IMR-90 (cell line): ENCODE measurements around the gene FAAP100. TPM values are rescaled to one million over a fixed set of nuclear protein-coding genes. Genes with fewer than 3 reads are reported as not detected.

Source experiments
- ATAC-seq: fragments of 200-7000 bp; cut with Tn5 transposase; 2 replicates; pipeline ENCODE4 v1.9.1; 2020; ENCODE audit warnings: low read depth, mild to moderate bottlenecking, moderate library complexity
- BruUV-seq: library from RNA; stranded (reverse); fragments of 400-500 nt; replicated peaks from 2 replicates; lab custom pipeline; 2021; lab: Mats Ljungman, UMichigan
- CTCF ChIA-PET: fragments of 300-600 bp; formaldehyde crosslinking; extraction: SDS; loops from one replicate; lab custom pipeline; 2021; ENCODE audit warnings: antibody characterized with exemption; lab: Yijun Ruan, JAX
- POLR2A ChIA-PET: fragments of 300-600 bp; sonication (Branson Sonifier 250); formaldehyde crosslinking; loops from one replicate; lab custom pipeline; 2022; ENCODE audit warnings: antibody characterized with exemption; ENCODE audit not compliant: unreplicated experiment; lab: Charles Lee
- DNase-seq: peaks from one replicate; pipeline ENCODE4 v3.0.0; 2013
- H2AFZ ChIP-seq: replicated peaks from 2 replicates; pipeline ENCODE3; 2013; ENCODE audit warnings: low read length, mild to moderate bottlenecking; ENCODE audit not compliant: poor library complexity
- H2AK5ac ChIP-seq: 2 replicates; pipeline ENCODE4 v1.6.1; 2013; ENCODE audit warnings: low read depth, low read length, inconsistent platforms
- H2AK9ac ChIP-seq: replicated peaks from 2 replicates; pipeline ENCODE3; 2013; ENCODE audit warnings: mild to moderate bottlenecking, low read depth, low read length, moderate library complexity; ENCODE audit not compliant: poor library complexity
- H2BK120ac ChIP-seq: 2 replicates; pipeline ENCODE4 v1.6.1; 2013; ENCODE audit warnings: low read depth, low read length, inconsistent platforms
- H2BK15ac ChIP-seq: 3 replicates; pipeline ENCODE4 v1.6.1; 2013; ENCODE audit warnings: low read depth, low read length, inconsistent platforms
- H2BK20ac ChIP-seq: 2 replicates; pipeline ENCODE4 v1.6.1; 2013; ENCODE audit warnings: low read depth, mild to moderate bottlenecking, inconsistent platforms, low read length, moderate library complexity
- H2BK5ac ChIP-seq: 2 replicates; pipeline ENCODE4 v1.6.1; 2013; ENCODE audit warnings: mild to moderate bottlenecking, low read depth, low read length, inconsistent platforms; ENCODE audit not compliant: poor library complexity, severe bottlenecking
- H3K14ac ChIP-seq: replicated peaks from 2 replicates; pipeline ENCODE4 v1.6.1; 2013; ENCODE audit warnings: low read depth, low read length, inconsistent platforms
- H3K18ac ChIP-seq: 2 replicates; pipeline ENCODE4 v1.6.1; 2013; ENCODE audit warnings: low read depth, low read length, control low read depth
- H3K23ac ChIP-seq: 2 replicates; pipeline ENCODE4 v1.6.1; 2013; ENCODE audit warnings: low read depth, low read length, inconsistent platforms
- H3K27ac ChIP-seq: 2 replicates; pipeline ENCODE4 v1.5.1; 2013; ENCODE audit warnings: mild to moderate bottlenecking, control low read depth, low read length; ENCODE audit not compliant: insufficient read depth
- H3K27me3 ChIP-seq: 2 replicates; pipeline ENCODE4 v1.6.1; 2013; ENCODE audit warnings: low read length; ENCODE audit not compliant: control insufficient read depth, insufficient read depth
- H3K36me3 ChIP-seq: 2 replicates; pipeline ENCODE4 v1.6.1; 2013; ENCODE audit warnings: low read length, mixed read lengths; ENCODE audit not compliant: control insufficient read depth, insufficient read depth
- H3K4ac ChIP-seq: 2 replicates; pipeline ENCODE4 v1.6.1; 2013; ENCODE audit warnings: low read depth, low read length, inconsistent platforms
- H3K4me1 ChIP-seq: 2 replicates; pipeline ENCODE4 v1.6.1; 2013; ENCODE audit warnings: low read length, mixed read lengths; ENCODE audit not compliant: control insufficient read depth, insufficient read depth
- H3K4me2 ChIP-seq: 2 replicates; pipeline ENCODE4 v1.6.1; 2013; ENCODE audit warnings: low read depth, mild to moderate bottlenecking, control low read depth, low read length, moderate library complexity
- H3K4me3 ChIP-seq: 2 replicates; pipeline ENCODE4 v1.5.1; 2013; ENCODE audit warnings: low read depth, mild to moderate bottlenecking, control low read depth, low read length, moderate library complexity; ENCODE audit not compliant: insufficient read depth
- H3K56ac ChIP-seq: 2 replicates; pipeline ENCODE4 v1.6.1; 2013; ENCODE audit warnings: low read length, inconsistent platforms; ENCODE audit not compliant: insufficient read depth; ENCODE audit errors: extremely low read depth
- H3K79me1 ChIP-seq, 2 experiments: 2 replicates each; pipeline ENCODE4 v1.6.1; 2013; ENCODE audit warnings: low read length in 2 of 2, inconsistent platforms in 1 of 2, low read depth in 1 of 2
- H3K9ac ChIP-seq: 2 replicates; pipeline ENCODE4 v1.6.1; 2013; ENCODE audit warnings: low read depth, low read length, control low read depth
- H3K9me1 ChIP-seq: 2 replicates; pipeline ENCODE4 v1.6.1; 2013; ENCODE audit warnings: low read length, inconsistent platforms; ENCODE audit not compliant: insufficient read depth
- H3K9me3 ChIP-seq: 2 replicates; pipeline ENCODE4 v1.6.1; 2013; ENCODE audit warnings: low read length; ENCODE audit not compliant: control insufficient read depth, insufficient read depth
- H4K20me1 ChIP-seq: 2 replicates; pipeline ENCODE4 v1.6.1; 2013; ENCODE audit warnings: low read length, inconsistent platforms; ENCODE audit not compliant: insufficient read depth
- H4K5ac ChIP-seq: 2 replicates; pipeline ENCODE4 v1.6.1; 2013; ENCODE audit warnings: mild to moderate bottlenecking, low read depth, low read length, control low read depth
- H4K8ac ChIP-seq, 2 experiments: 2 replicates each; pipeline ENCODE4 v1.6.1; 2013; ENCODE audit warnings: low read depth in 2 of 2, low read length in 2 of 2, control low read depth in 1 of 2, inconsistent platforms in 1 of 2
- H4K91ac ChIP-seq: 2 replicates; pipeline ENCODE4 v1.6.1; 2013; ENCODE audit warnings: low read depth, low read length, inconsistent platforms; ENCODE audit not compliant: insufficient read depth
- CEBPB ChIP-seq: IDR thresholded peaks from 2 replicates; pipeline ENCODE4 v1.6.1; 2012; ENCODE audit warnings: low read depth, low read length, improper control_type of control experiment
- CHD1 ChIP-seq: IDR thresholded peaks from 2 replicates; pipeline ENCODE4 v1.6.1; 2012; ENCODE audit warnings: low read depth, low read length, improper control_type of control experiment
- USF2 ChIP-seq: fragments of 150-350 bp; IDR thresholded peaks from 2 replicates; pipeline ENCODE4 v1.6.1; 2017; ENCODE audit warnings: mild to moderate bottlenecking, antibody characterized with exemption, low read length, low read depth
- WGBS, 2 experiments: methylation state at CpG; one replicate each; pipeline versions ENCODE4 v1.1.5 to v1.1.7; 2013; ENCODE audit warnings: missing lambda C conversion rate in 2 of 2; ENCODE audit not compliant: insufficient read length in 1 of 2; ENCODE audit errors: extremely low coverage in 2 of 2; 5-methylcytosine and 5-hydroxymethylcytosine counted together
- dilution Hi-C: fragments of 300-500 bp; cut with HindIII; formaldehyde crosslinking; loops from one replicate; pipeline ENCODE4 v1.14.3; 2018; ENCODE audit warnings: low sequenced_read_pairs; ENCODE audit not compliant: unreplicated experiment
- in situ Hi-C: fragments of 300-500 bp; cut with MboI; formaldehyde crosslinking; loops from 3 replicates; pipeline ENCODE4 v1.14.3; 2019; ENCODE audit warnings: low sequenced_read_pairs, inconsistent platforms, mixed read lengths
- intact Hi-C: fragments of 100-400 bp; cut with micrococcal nuclease; formaldehyde crosslinking; loops from 2 replicates; pipeline ENCODE4 v1.10.0; 2022
- polyA plus RNA-seq, 3 experiments: library from polyadenylated mRNA; depleted of rRNA; stranded (reverse); fragments of >200 nt; gene quantifications; 2 replicates each; pipeline ENCODE4 v1.2.3, GENCODE V29; 2012; ENCODE audit warnings: low replicate concordance in 1 of 3
- total RNA-seq: library from RNA; depleted of rRNA; stranded (reverse); fragments of >200 nt; gene quantifications from 2 replicates; pipeline ENCODE4 v1.2.3, GENCODE V29; 2012

The FAAP100 gene
- total and polyA plus RNA-seq, 2 of the 4 experiments (the other 2 are of a cell fraction): 7.9 to 24.8 TPM

DNA sequence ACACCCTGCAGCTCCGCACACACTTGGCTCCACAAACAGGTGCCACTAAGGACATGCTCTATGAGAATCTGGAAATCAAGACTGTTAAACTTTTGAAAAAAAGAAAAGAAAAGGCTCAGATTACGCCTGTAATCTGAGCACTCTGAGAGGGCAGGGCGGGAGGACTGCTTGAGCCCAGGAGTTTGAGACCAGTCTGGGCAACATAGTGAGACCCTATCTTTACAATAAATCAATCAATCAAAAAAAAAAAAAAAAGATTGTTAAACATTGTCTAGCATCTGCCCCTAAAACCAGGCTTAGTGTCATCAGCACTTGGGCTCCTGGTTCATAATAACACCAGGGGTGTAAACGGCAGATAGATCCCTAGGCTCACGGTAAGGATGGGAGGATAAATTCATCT lies 37.5 kb upstream of the FAAP100 start:
- in situ Hi-C loops: no loop called here
- peaks cover 6% of the 10 kb centered on the region; the same call in 1 of the 2 replicates for H3K9me1 ChIP-seq
- CTCF ChIA-PET: no interaction called here

More for the DNA sequence above, 37.5 kb upstream of the FAAP100 start:
- POLR2A ChIA-PET: no interaction called here
- Histone ChIP-seq H2BK15ac (no peak overlapping the region), H2BK5ac (no peak overlapping the region), H2AK9ac (no peak overlapping the region), H3K36me3 (peaks cover 60% of the 10 kb centered on the region), H2BK120ac (no peak overlapping the region), H4K20me1 (peaks cover 26% of the 10 kb centered on the region), H3K4me1 (no peaks in the 10 kb centered on the region), H2BK20ac (no peak overlapping the region), H2AFZ (no peak overlapping the region), H3K18ac (no peak overlapping the region), H3K4ac (no peak overlapping the region), H4K5ac (no peak overlapping the region), H3K56ac (no peak overlapping the region), H3K14ac (no peak overlapping the region), H3K27ac (no peak overlapping the region), H3K23ac (no peak overlapping the region), H3K4me2 (no peak overlapping the region), H3K9ac (no peak overlapping the region), H4K91ac (no peak overlapping the region), H3K9me3 (no peaks in the 10 kb centered on the region), H3K79me1 (peaks cover 38 to 60% of the 10 kb centered on the region in 2 experiments), H3K4me3 (no peak overlapping the region), H4K8ac (no peak overlapping the region), H2AK5ac (no peak overlapping the region), H3K27me3 (no peaks in the 10 kb centered on the region)
- intact Hi-C loops: no loop called here
- no peak for DNase-seq
- no CpG with 5 or more reads among the region's 5 CpGs for WGBS, 2 experiments
- BruUV-seq: no TSS peak
- no peak for ATAC-seq
- dilution Hi-C loops: no loop called here
- no peak for TF ChIP-seq CEBPB
- no peak for TF ChIP-seq USF2
- TF ChIP-seq CHD1: no peak
